Osteocyte (in vitro differentiated cells): ENCODE measurements around the gene SGO2. TPM values are rescaled to one million over a fixed set of nuclear protein-coding genes. Genes with fewer than 3 reads are reported as not detected.
"Not testable (repeated sequence)": the region's sequence is repeated elsewhere in the genome, so short reads cannot be mapped to it uniquely, and the experiment has no call there.

Source experiments
- DNase-seq: peaks from one replicate; pipeline ENCODE4 v3.0.0; 2021; ENCODE audit warnings: mixed read lengths; ENCODE audit not compliant: unreplicated experiment; ENCODE audit errors: extremely low spot score
- H3K27ac Mint-ChIP-seq: one replicate; pipeline ENCODE4 v1.8.0; 2021; ENCODE audit warnings: mild to moderate bottlenecking, mixed read lengths; ENCODE audit not compliant: unreplicated experiment
- H3K27me3 Mint-ChIP-seq: one replicate; pipeline ENCODE4 v1.8.0; 2021; ENCODE audit warnings: mixed read lengths; ENCODE audit not compliant: unreplicated experiment
- H3K36me3 Mint-ChIP-seq: one replicate; pipeline ENCODE4 v1.8.0; 2021; ENCODE audit warnings: mixed read lengths; ENCODE audit not compliant: unreplicated experiment
- H3K4me1 Mint-ChIP-seq: one replicate; pipeline ENCODE4 v1.8.0; 2021; ENCODE audit warnings: mixed read lengths; ENCODE audit not compliant: unreplicated experiment
- H3K4me3 Mint-ChIP-seq: one replicate; pipeline ENCODE4 v1.8.0; 2021; ENCODE audit warnings: mild to moderate bottlenecking, moderate library complexity, mixed read lengths; ENCODE audit not compliant: unreplicated experiment
- H3K9me3 Mint-ChIP-seq: one replicate; pipeline ENCODE4 v1.8.0; 2021; ENCODE audit warnings: mixed read lengths; ENCODE audit not compliant: unreplicated experiment
- CTCF ChIP-seq: fragments of 200-600 bp; sonication (generic); IDR thresholded peaks from 2 replicates; pipeline ENCODE4 v1.5.0; 2021; ENCODE audit warnings: antibody characterized with exemption, mild to moderate bottlenecking, moderate library complexity
- total RNA-seq: library from RNA; stranded (reverse); gene quantifications from 2 replicates; pipeline ENCODE4 v1.2.1, GENCODE V29; 2021

The SGO2 gene
- total RNA-seq, 1 donor from 2014 or later = 5.2 TPM

DNA sequence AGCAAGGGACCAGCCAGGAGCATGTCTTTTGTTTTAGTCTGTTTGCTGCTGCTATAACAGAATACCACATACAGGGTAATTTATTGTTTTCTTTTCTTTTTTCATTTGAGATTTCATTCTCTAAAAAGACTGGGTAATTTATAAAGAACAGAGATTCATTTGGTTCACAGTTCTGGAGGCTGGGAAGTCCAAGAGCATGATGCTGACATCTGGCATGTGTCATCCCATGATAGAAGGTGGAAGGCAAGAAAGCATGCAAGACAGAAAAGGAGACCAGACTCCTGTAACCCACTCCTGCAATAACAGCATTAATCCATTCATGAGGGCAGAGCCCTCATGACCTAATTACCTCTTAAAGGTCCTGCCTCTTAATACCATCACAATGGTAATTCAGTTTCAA is 14.8 kb downstream of the SGO2 start:
- Mint-ChIP-seq H3K36me3 (peaks cover 8% of the 10 kb centered on the region), H3K4me3 (no peak overlapping the region), H3K27me3 (no peaks in the 10 kb centered on the region)

GRCh38 chr2:200566596-200566995 is 40.6 kb downstream of the SGO2 start:
- H3K27me3 Mint-ChIP-seq, H3K36me3 Mint-ChIP-seq, H3K27ac Mint-ChIP-seq, DNase-seq, H3K4me3 Mint-ChIP-seq, H3K9me3 Mint-ChIP-seq, H3K4me1 Mint-ChIP-seq: not testable (repeated sequence)

More for the DNA sequence above, 14.8 kb downstream of the SGO2 start:
- Mint-ChIP-seq H3K9me3 (no peaks in the 10 kb centered on the region), H3K4me1 (no peaks in the 10 kb centered on the region), H3K27ac (no peak overlapping the region)
- no peak for DNase-seq
- no peak for TF ChIP-seq CTCF

DNA sequence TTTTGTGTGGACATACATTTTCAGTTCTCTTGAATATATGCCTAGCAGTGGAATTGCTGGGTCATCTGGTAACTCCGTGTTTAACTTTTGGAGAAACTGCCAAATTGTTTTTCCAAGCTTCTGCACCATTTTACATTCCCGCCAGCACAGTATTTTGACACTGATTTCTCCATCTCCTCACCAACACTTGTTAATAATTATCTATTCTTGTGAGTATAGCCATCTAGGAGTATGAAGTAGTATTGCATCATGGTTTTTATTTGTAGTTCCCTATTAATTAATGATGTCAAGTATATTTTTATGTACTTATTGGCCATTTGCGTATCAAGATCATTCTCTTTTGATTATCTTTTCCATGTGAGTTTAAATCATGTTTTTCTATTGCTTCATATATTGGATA is 41.9 kb downstream of the SGO2 start:
- peaks cover 8% of the 10 kb centered on the region for H3K36me3 Mint-ChIP-seq
- no peak overlapping the region for H3K27ac Mint-ChIP-seq
- H3K9me3 Mint-ChIP-seq = peaks cover 6% of the 10 kb centered on the region

GRCh38 chr2:200575957-200576356 is 50.0 kb downstream of the SGO2 start:
- no peaks in the 10 kb centered on the region for H3K27me3 Mint-ChIP-seq
- no peaks in the 10 kb centered on the region for H3K4me1 Mint-ChIP-seq
- H3K27ac Mint-ChIP-seq = no peak overlapping the region
- H3K9me3 Mint-ChIP-seq = no peaks in the 10 kb centered on the region
- DNase-seq = no peak
- peaks cover 8% of the 10 kb centered on the region for H3K36me3 Mint-ChIP-seq
- H3K4me3 Mint-ChIP-seq = no peak overlapping the region
- TF ChIP-seq CTCF = peak; percentile 55

More for the DNA sequence above, 41.9 kb downstream of the SGO2 start:
- H3K4me1 Mint-ChIP-seq = no peaks in the 10 kb centered on the region
- no peak for DNase-seq
- no peaks in the 10 kb centered on the region for H3K27me3 Mint-ChIP-seq
- no peak for TF ChIP-seq CTCF
- H3K4me3 Mint-ChIP-seq = no peak overlapping the region

GRCh38 chr2:200577027-200577426 is 51.0 kb downstream of the SGO2 start:
- Mint-ChIP-seq H3K4me3 (no peak overlapping the region), H3K27ac (no peak overlapping the region), H3K9me3 (no peaks in the 10 kb centered on the region), H3K27me3 (no peaks in the 10 kb centered on the region), H3K4me1 (no peaks in the 10 kb centered on the region), H3K36me3 (peaks cover 8% of the 10 kb centered on the region)
- no peak for DNase-seq
- TF ChIP-seq CTCF = no peak

- no peak for DNase-seq
- Mint-ChIP-seq H3K27me3 (no peaks in the 10 kb centered on the region), H3K4me1 (no peaks in the 10 kb centered on the region), H3K4me3 (no peak overlapping the region), H3K27ac (no peak overlapping the region), H3K9me3 (no peaks in the 10 kb centered on the region), H3K36me3 (peaks cover 4% of the 10 kb centered on the region)
- peak; percentile 43 for TF ChIP-seq CTCF
Observed at GRCh38 chr2:200578778-200579177, 52.8 kb downstream of the SGO2 start.
